ENCODE measurements around the gene MDC1.

DNA sequence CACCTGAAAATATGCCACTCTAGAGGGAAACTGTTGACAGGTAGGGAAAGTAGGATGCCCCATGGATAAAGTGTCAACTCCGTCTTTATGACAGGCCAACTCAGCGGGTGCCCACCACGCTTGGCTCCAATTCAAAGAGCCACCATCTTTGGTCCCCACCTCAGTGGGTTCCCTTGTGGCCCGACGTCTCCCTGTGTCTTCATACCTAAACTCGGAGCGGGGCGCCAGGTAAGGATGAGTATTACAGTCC is 277 bp downstream of the MDC1 start:
- TF ChIP-seq, protein P1, sequence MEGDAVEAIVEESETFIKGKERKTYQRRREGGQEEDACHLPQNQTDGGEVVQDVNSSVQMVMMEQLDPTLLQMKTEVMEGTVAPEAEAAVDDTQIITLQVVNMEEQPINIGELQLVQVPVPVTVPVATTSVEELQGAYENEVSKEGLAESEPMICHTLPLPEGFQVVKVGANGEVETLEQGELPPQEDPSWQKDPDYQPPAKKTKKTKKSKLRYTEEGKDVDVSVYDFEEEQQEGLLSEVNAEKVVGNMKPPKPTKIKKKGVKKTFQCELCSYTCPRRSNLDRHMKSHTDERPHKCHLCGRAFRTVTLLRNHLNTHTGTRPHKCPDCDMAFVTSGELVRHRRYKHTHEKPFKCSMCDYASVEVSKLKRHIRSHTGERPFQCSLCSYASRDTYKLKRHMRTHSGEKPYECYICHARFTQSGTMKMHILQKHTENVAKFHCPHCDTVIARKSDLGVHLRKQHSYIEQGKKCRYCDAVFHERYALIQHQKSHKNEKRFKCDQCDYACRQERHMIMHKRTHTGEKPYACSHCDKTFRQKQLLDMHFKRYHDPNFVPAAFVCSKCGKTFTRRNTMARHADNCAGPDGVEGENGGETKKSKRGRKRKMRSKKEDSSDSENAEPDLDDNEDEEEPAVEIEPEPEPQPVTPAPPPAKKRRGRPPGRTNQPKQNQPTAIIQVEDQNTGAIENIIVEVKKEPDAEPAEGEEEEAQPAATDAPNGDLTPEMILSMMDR (IDR thresholded peaks at IDR 0.05; ENCODE audit: insufficient read depth, low read depth, low read length) = no peak
- TF ChIP-seq EZH2 (IDR thresholded peaks at IDR 0.05; ENCODE audit: insufficient read depth, low read length) = no peak

Measured in astrocyte (in vitro differentiated cells and primary cell).